GM21723 (cell line): ENCODE measurements around the gene SULT1A1.
"Not testable (repeated sequence)": the region's sequence is repeated elsewhere in the genome, so short reads cannot be mapped to it uniquely, and the experiment has no call there.

ENCODE experiments used
- ATAC-seq: cut with Tn5 transposase; IDR thresholded peaks from one replicate; pipeline ENCODE4 v1.9.1; 2021; ENCODE audit warnings: mild to moderate bottlenecking, moderate library complexity; ENCODE audit not compliant: unreplicated experiment

SULT1A1 gene

DNA sequence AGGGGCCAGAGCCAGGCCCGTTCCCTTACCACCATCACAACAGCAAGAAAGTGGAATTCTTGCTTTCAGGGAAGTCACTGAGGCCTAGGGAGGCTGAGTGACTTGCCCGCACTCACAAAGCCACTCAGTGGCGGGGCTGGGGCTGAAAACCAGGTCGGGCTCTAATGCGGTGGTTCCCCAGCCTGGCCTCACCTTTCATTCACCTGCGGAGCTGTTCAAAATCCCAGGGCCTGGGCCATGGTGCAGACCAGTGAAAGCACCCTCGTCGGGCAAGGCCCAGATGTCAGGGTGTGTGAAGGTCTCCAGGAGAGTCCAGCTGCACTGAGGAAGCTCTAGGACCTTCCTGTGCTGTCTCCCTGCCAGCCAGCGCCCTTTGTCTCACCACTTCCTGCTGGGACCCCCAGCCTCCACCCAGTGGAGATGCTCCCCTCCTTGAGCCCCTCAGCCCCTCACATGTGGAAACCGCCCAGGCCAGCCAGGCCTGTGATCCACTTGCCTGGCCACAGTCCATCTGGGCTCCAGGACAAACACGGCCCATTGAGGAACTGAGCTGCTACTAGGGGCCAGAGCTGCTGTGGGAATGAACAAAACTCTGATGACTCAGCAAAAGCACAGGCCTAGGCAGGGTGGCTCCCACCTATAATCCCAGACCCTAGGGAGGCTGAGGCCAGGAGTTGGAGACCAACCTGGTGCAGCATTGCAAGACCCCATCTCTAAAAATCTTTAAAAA is 812 bp downstream of the SULT1A1 start:
- not testable (repeated sequence) for ATAC-seq

DNA sequence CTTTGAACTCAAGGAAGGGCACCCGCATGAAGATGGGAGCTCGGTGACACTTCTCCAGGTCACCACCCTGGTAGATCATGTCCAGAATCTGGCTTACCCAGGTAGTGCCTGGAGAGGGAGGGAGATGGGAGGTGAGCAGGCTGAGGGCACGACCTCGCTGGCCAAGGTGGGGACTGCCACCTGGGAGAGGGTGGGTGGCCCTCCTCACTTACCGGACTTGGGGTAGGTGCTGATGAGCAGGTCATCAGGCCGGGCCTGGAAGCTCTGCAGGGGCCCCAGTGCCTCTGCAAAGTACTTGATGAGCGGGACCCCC is 1.4 kb downstream of the SULT1A1 start:
- ATAC-seq, result not testable (repeated sequence)

DNA sequence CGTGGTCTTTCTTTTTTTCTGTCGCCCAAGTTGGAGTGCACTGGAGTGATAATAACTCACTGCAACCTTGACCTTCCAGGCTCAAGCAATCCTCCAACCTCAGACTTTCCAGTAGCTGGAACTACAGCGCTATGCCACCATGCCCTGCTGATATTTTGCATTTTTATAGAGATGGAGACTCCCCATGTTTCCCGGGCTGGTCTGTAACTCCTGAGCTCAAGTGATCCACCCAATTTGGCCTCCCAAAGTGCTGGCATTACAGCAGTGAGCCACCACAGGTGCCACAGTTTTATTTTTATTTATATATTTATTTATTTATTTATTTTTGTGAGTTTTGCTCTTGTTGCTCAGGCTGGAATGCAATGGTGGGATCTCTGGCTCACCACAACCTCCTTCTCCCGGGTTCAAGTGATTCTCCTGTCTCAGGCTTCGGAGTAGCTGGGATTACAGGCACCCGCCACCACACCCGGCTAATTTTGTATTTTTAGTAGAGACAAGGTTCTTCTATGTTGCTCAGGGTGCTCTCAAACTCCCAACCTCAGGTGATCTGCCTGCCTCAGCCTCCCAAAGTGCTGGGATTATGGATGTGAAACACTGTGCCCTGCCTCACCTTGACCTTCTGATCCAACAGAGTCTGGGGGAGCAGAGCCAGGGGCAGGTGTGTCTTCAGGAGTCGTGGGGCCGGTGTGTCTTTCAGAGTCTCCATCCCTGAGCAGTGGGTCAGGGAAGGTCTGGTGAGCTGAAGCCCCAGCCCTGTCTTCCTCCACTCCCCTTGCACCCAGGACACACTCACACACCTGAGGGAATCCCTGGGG is 2.0 kb downstream of the SULT1A1 start:
- not testable (repeated sequence) for ATAC-seq

DNA sequence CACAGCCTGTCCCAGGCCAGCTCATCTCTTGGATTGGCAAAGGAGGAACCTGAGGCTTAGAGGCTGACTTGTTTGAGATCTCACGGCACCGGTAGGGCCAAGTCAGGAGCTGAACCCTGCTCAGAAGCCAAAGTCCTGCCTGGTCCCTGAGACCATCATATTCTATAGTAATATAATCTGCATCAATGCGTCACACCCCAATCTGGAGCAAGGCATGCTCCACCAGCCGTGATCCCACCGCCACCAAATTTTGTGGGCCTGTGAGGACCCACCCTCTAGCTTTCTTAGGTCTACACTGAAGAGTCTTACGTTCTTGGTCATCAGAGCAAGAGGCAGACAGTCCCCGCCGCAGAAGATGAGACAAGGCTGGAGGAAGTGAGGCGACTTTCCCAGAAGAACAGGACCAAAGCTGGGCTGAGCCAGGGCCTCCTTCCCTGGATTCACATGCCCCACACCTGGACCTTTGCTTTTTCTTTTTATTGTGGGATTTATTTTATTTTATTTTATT is 2.7 kb downstream of the SULT1A1 start:
- ATAC-seq, result no peak

DNA sequence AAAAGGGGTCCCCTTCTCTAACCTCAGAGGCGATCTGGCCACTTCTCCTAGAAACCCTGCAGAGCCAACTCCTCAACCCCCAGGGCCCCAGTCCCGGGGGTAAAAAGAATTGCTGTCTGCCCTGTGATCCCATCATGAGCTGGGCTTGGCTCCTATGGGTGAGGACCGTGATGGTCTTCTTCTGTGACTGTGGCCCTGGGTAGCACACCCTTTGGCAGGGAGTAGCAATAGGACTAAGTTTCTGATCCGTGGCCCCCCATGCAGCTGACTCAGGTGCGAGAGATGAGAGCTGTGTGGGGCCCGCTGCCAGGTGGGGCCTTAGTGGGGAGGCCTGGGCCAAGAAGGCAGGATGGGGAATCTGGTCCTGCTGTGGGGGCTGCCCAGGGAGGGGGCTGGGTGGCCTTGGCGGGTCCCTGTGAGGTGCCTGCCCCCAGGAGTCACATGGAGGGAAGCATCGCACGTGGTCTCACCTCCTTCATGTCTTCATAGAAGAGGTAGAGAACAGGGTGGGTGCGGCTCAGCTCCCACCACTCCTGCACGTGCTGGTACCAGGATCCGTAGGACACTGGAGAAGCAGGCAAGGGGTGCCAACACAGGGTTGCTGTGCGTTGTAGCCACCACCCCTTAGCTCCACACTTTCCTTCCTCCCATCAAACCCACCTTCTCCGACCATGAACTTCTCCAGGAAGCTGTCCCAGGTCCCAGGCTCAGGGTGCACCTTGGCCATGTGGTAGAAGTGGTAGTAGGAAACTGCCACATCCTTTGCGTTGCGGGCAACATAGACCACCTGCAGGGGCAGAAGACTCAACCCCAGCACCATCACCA is 3.3 kb downstream of the SULT1A1 start:
- ATAC-seq, result no peak

DNA sequence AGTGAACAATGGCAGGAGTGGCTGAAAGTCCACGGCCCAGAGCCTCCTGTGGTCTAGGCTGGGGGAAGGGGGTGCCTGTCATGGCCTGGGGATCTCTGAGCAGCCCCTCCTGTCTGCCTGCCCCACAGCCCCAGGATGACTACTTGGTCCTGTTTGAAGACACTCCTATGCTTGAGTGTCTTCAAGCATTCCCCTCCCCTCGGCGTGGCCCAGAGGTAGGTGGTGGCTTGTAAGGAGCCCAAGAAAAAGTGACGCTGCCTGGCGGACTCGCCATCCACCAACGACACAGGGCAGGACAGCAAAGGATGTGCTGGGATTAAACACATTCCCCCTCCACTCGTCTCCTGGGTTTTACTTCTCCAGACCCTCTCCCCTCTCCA is 5.7 kb downstream of the SULT1A1 start:
- no peak for ATAC-seq

DNA sequence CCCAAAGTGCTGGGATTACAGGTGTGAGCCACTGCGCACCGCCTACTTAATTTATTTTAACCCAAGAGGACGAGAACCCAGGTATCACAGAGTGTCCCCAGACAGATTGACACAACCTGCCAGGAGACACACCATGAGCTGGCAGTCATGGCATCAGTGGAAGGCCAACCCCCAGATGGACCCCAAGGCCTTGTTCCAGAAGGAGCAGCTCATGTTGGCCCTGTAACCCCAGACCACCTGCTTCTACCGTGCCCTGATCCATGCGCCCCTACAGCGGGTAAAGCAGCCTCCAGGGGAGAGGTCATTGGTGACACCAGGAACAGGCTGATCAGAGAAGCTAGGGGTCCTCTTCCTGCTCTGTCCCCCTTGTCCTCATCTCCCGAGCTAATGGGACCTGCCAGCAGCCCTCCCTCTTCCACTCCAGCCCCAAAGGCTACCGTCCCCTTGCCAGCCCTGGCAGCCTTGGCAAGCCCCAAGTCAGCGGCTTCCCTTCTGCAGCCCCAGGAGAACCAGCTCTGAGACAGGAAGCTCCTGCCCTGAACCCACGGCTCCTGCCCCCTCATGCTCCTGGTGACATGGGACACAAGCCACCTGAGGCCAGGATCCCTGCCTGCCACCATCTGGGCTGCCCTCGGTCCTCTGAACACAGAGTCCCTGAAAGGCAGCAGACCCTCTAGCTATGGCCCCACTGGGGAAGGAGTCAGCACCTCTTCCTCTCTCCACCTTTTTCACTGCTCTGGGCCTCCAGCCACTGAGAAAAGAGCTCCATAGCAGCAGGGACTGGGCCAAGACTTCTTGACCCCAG is 6.3 kb downstream of the SULT1A1 start:
- ATAC-seq, result no peak

DNA sequence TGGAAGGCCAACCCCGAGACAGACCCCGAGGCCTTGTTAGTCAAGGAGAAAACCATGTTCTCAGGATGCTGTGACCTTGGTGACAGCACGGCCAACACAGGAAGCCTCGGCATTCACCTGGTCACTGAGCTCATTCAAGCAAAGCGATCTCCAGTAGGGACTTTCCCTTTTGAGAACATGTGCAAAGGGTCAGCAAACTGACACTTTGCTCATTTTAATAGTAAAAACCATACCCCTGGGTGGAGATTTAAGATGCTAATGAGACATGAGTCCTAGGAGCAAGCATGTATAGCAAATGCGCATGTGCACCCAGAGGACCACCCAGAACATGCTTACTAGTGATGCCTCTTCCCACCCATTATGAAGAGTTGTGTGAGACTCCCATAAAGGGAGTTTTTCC is 7.3 kb downstream of the SULT1A1 start:
- ATAC-seq, result no peak

DNA sequence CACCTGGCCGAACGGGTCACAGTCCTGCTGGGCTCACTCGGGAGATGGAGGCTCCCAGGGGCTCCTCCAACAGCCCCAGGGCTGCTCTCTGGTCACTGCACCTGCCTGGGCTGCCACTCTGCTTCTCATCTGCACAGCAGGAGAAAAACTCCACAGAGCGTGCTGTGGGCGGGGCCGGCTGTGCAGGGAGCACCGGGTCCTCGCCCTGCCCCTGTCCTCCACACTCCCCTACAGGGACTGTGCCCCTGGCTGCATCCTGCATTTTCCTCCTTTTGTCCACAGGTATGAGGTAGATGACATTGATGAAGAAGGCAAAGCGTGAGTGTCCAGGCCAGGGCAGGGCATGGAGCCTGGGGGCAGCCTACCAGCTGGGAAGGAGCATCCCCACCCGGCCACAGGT is 7.8 kb downstream of the SULT1A1 start:
- not testable (repeated sequence) for ATAC-seq

DNA sequence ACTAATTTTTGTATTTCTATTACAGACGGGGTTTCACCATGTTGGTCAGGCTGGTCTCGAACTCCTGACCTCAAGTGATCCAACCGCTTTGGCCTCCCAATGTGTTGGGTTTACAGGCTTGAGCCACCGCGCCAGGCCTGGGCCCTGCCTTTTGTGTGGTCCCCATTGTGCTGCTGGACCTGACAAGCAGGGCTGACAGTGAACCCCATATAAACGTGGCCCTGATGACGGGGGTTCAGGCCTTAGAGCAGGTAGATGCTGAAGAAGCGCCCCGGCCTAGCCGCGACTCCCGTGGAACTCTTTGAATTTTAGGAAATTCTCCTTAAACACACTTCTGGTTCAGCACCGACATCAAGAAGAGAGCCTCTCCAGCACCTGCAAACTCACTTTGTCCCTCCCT is 8.3 kb downstream of the SULT1A1 start:
- not testable (repeated sequence) for ATAC-seq

DNA sequence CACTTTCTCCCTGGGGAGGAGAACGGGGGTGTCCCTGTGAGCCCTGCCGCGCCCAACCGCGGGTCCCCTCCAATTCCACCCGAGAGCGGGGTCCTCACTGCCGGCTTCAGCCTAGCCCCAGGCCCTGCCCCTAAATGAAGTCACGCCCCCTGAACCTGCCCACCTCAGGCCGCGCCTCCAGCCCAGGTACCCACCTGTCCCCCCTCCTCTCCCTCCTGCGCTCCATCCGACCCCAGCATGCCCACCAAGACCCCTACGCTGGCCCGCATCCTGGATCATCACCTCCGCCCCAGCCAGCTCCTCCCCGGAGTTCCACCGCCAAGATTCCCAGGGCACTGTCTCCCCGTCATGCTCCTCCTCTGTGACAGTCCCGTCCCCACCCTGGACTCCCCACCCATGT is 8.9 kb downstream of the SULT1A1 start:
- not testable (repeated sequence) for ATAC-seq

DNA sequence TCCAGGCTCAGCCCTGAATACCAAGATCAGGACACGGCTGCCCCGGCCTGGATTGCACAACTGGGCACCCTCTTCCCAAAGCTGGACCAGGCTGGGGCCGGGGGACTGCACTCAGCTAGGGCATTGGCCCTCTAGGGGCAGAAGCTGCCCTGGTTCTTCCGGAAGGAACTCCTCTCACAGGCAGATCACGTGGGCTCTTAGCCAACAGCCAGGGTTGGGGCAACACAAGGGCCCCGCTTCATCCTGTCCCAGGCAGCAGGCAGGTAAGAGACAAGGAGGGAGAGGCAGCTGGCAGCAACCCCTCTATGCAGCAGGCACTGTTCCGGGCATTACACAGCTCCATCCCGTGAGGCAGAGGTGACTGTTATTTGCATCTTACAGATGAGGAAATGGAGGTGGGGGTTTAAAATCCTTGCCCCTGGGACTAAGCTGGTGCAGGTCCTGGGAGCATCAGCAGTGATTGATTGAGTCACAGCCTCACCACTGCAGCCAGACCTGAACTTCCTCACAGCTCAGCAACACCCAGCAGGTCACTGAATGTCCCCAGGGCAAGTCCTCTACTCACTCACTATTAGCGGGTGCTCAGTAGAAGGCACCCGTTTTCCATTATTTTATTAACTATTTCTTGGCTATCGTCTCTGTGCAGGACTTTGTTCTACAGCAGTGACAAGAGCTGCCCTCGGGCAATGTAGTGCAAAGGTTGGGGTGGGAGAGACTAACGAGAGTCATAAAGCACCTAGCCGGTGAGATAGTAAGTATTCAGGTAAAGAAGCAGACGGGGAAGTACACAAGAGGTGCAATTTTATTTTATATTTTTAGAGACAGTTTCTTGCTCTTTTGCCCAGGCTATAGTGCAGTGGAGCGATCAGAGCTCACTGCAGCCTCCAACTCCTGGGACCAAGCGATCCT is 10.2 kb downstream of the SULT1A1 start:
- not testable (repeated sequence) for ATAC-seq

DNA sequence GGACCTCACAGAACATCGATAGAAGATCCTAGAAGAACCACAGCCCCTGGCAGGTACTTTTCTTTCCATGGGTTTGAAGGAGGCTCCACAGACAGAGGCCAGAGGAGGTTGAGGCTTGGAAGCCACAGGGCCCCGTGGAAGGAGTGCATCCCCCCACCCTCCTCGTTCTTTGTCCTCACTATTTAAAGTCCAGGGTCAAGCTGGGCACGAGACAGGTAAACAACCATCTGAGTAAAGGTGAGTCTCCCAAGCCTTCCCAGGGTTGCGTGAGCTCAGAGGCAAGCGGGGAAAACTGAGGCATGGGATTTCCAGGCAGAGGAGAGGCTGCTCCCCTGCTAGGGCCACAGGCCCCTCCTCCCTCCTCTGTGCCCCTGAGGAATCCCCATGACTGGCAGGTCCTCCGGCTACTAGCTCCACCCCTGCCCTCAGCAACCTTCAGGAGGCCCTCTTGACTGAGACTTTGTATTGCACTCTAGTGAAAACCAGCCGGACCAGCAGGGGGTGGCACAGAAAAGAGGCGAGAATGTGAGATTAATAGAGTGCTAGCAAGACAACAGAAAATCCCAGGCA is 12.1 kb downstream of the SULT1A1 start:
- no peak for ATAC-seq

DNA sequence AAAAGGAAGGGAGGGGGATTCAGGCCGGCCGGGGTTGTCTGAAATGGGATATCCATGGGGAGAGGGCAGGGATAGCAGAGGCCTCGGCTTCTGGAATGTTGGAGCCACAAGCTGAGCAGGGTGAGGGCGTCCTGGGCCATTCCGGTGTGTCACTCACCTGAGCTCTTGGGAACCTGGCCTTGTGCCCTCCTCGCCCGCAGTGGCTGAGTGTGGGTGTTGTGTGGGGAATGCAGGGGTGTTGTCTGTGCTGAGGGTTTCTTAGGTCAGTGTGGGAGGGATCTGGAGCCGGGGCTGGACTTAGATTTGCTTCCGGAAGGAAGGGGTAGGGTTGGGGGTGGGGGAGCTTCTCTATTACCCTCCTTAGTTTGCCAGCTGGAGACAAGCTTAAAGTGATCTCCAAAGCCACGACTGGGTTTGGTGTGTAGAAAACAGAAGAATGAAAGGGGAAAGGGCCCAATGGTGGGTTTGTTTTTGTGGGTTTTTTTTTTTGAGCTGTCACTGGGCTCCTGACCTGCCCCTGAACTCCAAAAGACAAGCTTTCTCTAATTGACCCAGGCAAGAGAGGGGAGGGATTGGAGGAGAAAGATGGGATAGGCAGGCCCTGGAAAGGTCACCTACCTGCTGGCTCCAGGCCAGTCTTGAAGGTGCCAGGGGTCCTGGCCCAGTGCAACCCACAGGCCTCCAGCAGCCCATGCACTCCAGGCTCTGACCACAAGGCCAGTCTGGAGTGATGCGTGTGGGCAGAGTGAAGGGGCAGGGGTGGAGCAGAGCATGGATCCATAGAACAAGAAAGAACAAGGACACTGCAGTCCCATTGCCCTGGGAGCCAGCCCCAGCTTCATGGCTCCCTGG is 12.8 kb downstream of the SULT1A1 start, which contains the start of gene SULT1A2:
Gene SULT1A2, minus strand, starts transcription at position 211 of the 852 bp plus-strand sequence. CDS start 1,120 bp downstream, outside the sequence.
- ATAC-seq, result no peak

DNA sequence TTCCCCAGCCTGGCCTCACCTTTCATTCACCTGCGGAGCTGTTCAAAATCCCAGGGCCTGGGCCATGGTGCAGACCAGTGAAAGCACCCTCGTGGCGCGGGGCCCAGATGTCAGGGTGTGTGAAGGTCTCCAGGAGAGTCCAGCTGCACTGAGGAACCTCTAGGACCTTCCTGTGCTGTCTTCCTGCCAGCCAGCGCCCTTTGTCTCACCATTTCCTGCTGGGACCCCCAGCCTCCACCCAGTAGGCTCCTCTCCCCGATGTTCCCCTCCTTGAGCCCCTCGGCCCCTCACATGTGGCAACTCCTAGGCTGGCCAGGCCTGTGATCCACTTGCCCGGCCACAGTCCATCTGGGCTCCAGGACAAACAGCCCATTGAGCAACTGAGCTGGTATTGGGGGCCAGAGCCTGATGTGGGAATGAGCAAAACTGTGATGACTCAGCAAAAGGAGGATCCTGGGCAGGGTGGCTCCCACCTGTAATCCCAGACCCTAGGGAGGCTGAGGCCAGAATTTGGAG is 13.7 kb downstream of the SULT1A1 start:
- no peak for ATAC-seq

DNA sequence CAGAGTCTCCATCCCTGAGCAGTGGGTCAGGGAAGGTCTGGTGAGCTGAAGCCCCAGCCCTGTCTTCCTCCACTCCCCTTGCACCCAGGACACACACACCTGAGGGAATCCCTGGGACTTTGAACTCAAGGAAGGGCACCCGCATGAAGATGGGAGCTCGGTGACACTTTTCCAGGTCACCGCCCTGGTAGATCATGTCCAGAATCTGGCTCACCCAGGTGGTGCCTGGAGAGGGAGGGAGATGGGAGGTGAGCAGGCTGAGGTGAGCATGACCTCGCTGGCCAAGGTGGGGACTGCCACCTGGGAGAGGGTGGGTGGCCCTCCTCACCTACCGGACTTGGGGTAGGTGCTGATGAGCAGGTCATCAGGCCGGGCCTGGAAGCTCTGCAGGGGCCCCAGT is 14.4 kb downstream of the SULT1A1 start:
- not testable (repeated sequence) for ATAC-seq

DNA sequence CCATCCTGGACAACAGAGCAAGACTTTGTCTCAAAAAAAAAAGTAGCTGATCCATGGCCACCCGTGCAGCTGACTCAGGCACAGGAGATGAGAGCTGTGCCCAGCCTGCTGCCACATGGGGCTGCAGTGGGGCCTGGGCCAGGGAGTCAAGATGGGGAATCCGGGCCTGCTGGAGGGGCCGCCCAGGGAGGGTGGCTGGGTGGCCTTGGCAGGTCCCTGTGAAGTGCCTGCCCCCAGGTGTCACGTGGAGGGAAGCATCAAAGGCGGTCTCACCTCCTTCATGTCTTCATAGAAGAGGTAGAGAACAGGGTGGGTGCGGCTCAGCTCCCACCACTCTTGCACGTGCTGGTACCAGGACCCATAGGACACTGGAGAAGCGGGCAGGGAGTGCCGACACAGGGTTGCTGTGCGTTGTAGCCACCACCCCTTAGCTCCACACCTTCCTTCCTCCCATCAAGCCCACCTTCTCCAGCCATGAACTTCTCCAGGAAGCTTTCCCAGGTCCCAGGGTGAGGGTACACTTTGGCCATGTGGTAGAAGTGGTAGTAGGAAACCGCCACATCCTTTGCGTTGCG is 16.8 kb downstream of the SULT1A1 start:
- ATAC-seq, result no peak

DNA sequence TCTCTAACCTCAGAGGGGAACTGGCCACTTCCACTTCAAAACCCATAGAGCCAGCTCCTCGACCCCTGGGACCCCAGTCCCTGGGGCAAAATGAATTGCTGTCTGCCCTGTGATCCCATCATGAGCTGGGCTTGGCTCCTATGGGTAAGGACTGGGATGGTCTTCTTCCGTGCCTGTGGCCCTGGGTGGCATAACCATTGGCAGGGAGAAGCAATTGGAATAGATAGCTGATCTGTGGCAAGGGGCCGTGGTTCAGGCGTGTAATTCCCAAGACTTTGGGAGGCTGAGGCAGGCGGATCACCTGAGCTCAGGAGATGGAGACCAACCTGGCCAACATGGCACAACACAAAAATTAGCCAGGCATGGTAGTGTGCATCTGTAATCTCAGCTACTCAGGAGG is 17.3 kb downstream of the SULT1A1 start:
- ATAC-seq, result no peak
